ENCODE data around the gene ABO.
"Not testable (repeated sequence)": the region's sequence is repeated elsewhere in the genome, so short reads cannot be mapped to it uniquely, and the experiment has no call there.

DNA sequence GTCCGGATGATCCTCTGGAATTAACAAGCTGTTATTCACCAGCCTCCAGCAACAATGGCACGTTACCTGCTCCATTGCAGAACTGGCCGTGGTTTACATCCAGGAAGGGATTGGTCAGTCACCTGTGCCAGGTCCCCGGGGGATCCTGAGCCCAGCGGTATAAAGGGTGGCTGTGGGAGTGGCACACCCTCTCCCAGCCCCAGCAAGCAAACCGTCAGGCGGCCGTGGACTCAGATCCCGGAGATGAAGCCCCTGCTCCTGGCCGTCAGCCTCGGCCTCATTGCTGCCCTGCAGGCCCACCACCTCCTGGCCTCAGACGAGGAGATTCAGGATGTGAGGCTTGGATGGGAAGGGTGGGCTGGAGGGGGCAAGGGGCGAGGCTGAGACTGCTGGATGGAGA, 42.5 kb upstream of the ABO start:
- TF ChIP-seq, protein P1, sequence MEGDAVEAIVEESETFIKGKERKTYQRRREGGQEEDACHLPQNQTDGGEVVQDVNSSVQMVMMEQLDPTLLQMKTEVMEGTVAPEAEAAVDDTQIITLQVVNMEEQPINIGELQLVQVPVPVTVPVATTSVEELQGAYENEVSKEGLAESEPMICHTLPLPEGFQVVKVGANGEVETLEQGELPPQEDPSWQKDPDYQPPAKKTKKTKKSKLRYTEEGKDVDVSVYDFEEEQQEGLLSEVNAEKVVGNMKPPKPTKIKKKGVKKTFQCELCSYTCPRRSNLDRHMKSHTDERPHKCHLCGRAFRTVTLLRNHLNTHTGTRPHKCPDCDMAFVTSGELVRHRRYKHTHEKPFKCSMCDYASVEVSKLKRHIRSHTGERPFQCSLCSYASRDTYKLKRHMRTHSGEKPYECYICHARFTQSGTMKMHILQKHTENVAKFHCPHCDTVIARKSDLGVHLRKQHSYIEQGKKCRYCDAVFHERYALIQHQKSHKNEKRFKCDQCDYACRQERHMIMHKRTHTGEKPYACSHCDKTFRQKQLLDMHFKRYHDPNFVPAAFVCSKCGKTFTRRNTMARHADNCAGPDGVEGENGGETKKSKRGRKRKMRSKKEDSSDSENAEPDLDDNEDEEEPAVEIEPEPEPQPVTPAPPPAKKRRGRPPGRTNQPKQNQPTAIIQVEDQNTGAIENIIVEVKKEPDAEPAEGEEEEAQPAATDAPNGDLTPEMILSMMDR (IDR thresholded peaks at IDR 0.05): not testable (repeated sequence)
- TF ChIP-seq POLR2A (IDR thresholded peaks at IDR 0.05): not testable (repeated sequence)
